HG03280 (cell line): ENCODE measurements around the gene ZBTB8B.

Experiments
- ATAC-seq: cut with Tn5 transposase; IDR thresholded peaks from one replicate; pipeline ENCODE4 v1.9.1; 2021; ENCODE audit warnings: mild to moderate bottlenecking, moderate library complexity; ENCODE audit not compliant: unreplicated experiment

Gene ZBTB8B

DNA sequence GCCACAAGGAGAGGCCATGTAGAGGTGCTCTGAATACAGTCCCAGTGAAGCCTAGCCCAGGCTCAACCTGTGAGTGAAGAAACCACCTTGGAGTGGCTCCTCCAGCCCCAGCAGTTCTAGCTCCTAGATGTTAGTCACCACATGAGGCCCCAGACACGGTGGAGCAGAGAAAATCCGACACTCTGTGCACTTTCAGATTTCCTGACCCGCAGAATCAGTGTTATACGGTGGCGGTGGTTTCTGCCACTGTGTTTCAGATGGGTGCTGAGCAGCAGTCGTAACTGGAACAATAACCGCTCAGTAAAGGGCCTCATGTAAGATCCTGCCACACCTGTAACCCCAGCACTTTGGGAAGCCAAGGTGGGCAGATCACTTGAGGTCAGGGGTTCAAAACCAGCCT is 38.3 kb downstream of the ZBTB8B start:
- ATAC-seq = no peak

DNA sequence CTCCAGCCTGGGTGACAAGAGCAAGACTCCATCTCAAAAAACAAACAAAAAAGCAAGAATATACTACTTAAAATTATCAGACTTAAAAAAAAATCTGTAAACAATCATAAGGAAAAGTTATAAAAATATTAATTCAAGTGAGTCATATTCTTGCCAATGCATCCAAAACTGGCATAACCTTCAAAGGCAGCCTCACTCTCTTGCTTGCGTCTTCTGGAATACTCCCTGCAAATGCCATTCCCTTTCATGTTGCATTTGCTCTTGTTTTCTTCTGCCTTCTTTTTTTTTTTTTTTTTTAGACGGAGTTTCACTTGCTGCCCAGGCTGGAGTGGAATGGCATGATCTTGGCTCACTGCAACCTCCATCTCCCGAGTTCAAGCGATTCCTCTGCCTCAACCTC is 42.1 kb downstream of the ZBTB8B start:
- no peak for ATAC-seq

DNA sequence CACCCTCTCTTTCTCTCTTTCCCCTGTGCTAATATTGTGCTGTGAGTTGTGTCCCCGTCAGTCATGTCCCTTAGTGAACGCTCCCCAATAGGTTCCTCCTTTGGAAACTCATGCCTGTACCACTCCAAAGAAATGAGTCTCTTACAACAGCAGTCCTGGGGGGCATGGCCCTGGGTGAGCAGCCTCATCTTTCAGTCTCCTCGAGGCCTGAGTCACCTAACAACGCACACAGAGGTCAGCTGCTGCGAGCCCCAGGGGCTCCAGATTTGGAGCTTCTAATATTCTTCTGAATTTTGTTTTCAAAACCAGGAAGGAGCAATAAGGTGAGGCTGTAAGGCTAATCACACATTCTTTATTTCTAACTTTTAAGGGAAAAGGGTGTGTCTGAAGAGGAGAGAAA is 43.9 kb downstream of the ZBTB8B start:
- ATAC-seq = no peak

DNA sequence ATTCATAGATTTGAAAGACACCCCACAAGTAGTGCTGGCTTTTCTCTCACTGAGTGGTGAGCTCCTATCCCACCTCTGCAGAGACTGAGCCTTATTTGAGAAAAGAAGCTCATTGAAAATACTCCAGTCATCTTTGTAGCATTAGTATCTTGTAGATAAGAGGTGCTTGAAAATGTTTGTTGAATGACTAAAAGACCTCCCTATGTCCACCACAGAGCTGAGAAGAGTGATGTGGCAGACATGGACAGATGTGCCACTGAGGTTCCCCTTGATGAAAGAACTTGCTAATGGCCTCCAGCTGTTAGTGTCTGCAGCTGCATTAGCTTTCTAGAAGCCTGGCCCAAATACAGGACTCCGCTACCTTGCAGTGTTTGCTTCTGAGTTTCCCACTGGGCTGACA is 45.1 kb downstream of the ZBTB8B start:
- ATAC-seq = no peak
